H1 (cell line): Measurements from ENCODE around the gene CYTH1. TPM values are rescaled to one million over a fixed set of nuclear protein-coding genes. Genes with fewer than 3 reads are reported as not detected.

Experiments
- CTCF ChIA-PET: fragments of 300-600 bp; sonication (Branson Sonifier 250); formaldehyde crosslinking; loops from one replicate; lab custom pipeline; 2021; ENCODE audit not compliant: partially characterized antibody; lab: Charles Lee
- POLR2A ChIA-PET: fragments of 300-600 bp; sonication (Branson Sonifier 250); formaldehyde crosslinking; loops from one replicate; lab custom pipeline; 2021; ENCODE audit warnings: inconsistent platforms; ENCODE audit not compliant: partially characterized antibody; lab: Charles Lee
- DNase-seq, 2 experiments: peaks; one replicate each; pipeline versions ENCODE4 v3.0.0 to v3.0.0-alpha.2; 2010 to 2022; ENCODE audit warnings: low spot score in 2 of 2, low read depth in 1 of 2, mixed read lengths in 1 of 2
- FAIRE-seq: peaks from 2 replicates; lab custom pipeline; 2011; peaks lifted over from hg19 to GRCh38; lab: Jason Lieb, UNC
- H2AFZ ChIP-seq: 2 replicates; pipeline ENCODE4 v1.8.1; 2012; ENCODE audit warnings: low read length, inconsistent platforms
- H2AK5ac ChIP-seq: 2 replicates; pipeline ENCODE4 v1.6.1; 2013; ENCODE audit warnings: low read depth, low read length
- H2BK120ac ChIP-seq: replicated peaks from 2 replicates; pipeline ENCODE3; 2013; ENCODE audit warnings: low read depth, low read length, inconsistent platforms
- H2BK12ac ChIP-seq: 2 replicates; pipeline ENCODE4 v1.6.1; 2013; ENCODE audit warnings: low read depth, low read length
- H2BK15ac ChIP-seq: 2 replicates; pipeline ENCODE4 v1.6.1; 2013; ENCODE audit warnings: low read length
- H2BK20ac ChIP-seq: 2 replicates; pipeline ENCODE4 v1.6.1; 2013; ENCODE audit warnings: low read length
- H2BK5ac ChIP-seq: 2 replicates; pipeline ENCODE4 v1.6.1; 2013; ENCODE audit warnings: low read depth, low read length
- H3K14ac ChIP-seq: 2 replicates; pipeline ENCODE4 v1.6.1; 2013; ENCODE audit warnings: inconsistent platforms; ENCODE audit not compliant: insufficient read length
- H3K18ac ChIP-seq: 2 replicates; pipeline ENCODE4 v1.6.1; 2013; ENCODE audit warnings: low read length; ENCODE audit errors: extremely low read depth
- H3K23ac ChIP-seq: 2 replicates; pipeline ENCODE4 v1.6.1; 2013; ENCODE audit warnings: inconsistent platforms; ENCODE audit not compliant: insufficient read length
- H3K23me2 ChIP-seq: 2 replicates; pipeline ENCODE4 v1.6.1; 2013; ENCODE audit warnings: low read depth, low read length
- H3K27ac ChIP-seq: 2 replicates; pipeline ENCODE4 v1.6.1; 2011; ENCODE audit warnings: low read depth, low read length, inconsistent platforms
- H3K27me3 ChIP-seq, 4 experiments: replicated peaks in 1 of 4; 1 replicate in 1 of 4; 2 replicates in 3 of 4; pipeline versions ENCODE4 v1.6.1 to v1.8.1; 2011 to 2013; ENCODE audit warnings: low read length in 3 of 4, mild to moderate bottlenecking in 3 of 4, inconsistent platforms in 2 of 4, mixed read lengths in 2 of 4, moderate library complexity in 1 of 4; ENCODE audit not compliant: control insufficient read depth in 3 of 4, insufficient read depth in 3 of 4; ENCODE audit errors: extremely low read depth in 1 of 4
- H3K36me3 ChIP-seq, 4 experiments: 2 replicates each; pipeline versions ENCODE4 v1.6.1 to v1.8.1; 2011 to 2013; ENCODE audit warnings: mild to moderate bottlenecking in 4 of 4, low read length in 3 of 4, moderate library complexity in 2 of 4, control low read depth in 1 of 4, inconsistent platforms in 1 of 4; ENCODE audit not compliant: insufficient read depth in 4 of 4, control insufficient read depth in 2 of 4
- H3K4ac ChIP-seq: replicated peaks from 2 replicates; pipeline ENCODE3; 2013; ENCODE audit warnings: low read length, low read depth, mixed read lengths, inconsistent platforms; ENCODE audit not compliant: insufficient read length
- H3K4me1 ChIP-seq, 4 experiments: replicated peaks in 1 of 4; 1 replicate in 1 of 4; 2 replicates in 3 of 4; pipeline versions ENCODE4 v1.6.1 to v1.8.1; 2011 to 2013; ENCODE audit warnings: low read length in 3 of 4, inconsistent platforms in 2 of 4, mixed read lengths in 1 of 4; ENCODE audit not compliant: insufficient read depth in 4 of 4, control insufficient read depth in 3 of 4
- H3K4me2 ChIP-seq, 2 experiments: 2 replicates each; pipeline versions ENCODE4 v1.6.1 to v1.8.1; 2011 to 2013; ENCODE audit warnings: low read depth in 2 of 2, low read length in 2 of 2, control low read depth in 1 of 2, inconsistent platforms in 1 of 2, mild to moderate bottlenecking in 1 of 2; ENCODE audit not compliant: insufficient read depth in 1 of 2
- H3K4me3 ChIP-seq, 4 experiments: fragments of 200-600, 300-600 bp in 1 of 4; sonication (generic), shearing (Covaris generic), sonication (Bioruptor Twin) in 1 of 4; 2 replicates each; pipeline versions ENCODE4 v1.5.1 to v1.8.1; 2011 to 2016; ENCODE audit warnings: low read length in 4 of 4, low read depth in 3 of 4, control low read depth in 2 of 4, inconsistent platforms in 2 of 4, mild to moderate bottlenecking in 2 of 4, mixed read lengths in 1 of 4, moderate library complexity in 1 of 4; ENCODE audit not compliant: insufficient read depth in 2 of 4; ENCODE audit errors: extremely low read depth in 1 of 4
- H3K56ac ChIP-seq: replicated peaks from 2 replicates; pipeline ENCODE3; 2013; ENCODE audit warnings: low read depth, mild to moderate bottlenecking, mixed read lengths, low read length, inconsistent platforms; ENCODE audit not compliant: insufficient read length
- H3K79me1 ChIP-seq: 2 replicates; pipeline ENCODE4 v1.6.1; 2013; ENCODE audit warnings: low read depth, low read length, control low read depth
- H3K79me2 ChIP-seq, 2 experiments: 2 replicates each; pipeline versions ENCODE4 v1.6.1 to v1.8.1; 2012 to 2013; ENCODE audit warnings: low read length in 2 of 2, mild to moderate bottlenecking in 2 of 2, inconsistent platforms in 1 of 2; ENCODE audit not compliant: insufficient read depth in 2 of 2, control insufficient read depth in 1 of 2
- H3K9ac ChIP-seq, 4 experiments: replicated peaks in 1 of 4; 1 replicate in 1 of 4; 2 replicates in 3 of 4; pipeline versions ENCODE4 v1.6.1 to v1.8.1; 2011 to 2013; ENCODE audit warnings: low read depth in 3 of 4, low read length in 3 of 4, control low read depth in 2 of 4, mild to moderate bottlenecking in 2 of 4, moderate library complexity in 2 of 4, inconsistent platforms in 1 of 4; ENCODE audit errors: extremely low read depth in 1 of 4
- H3K9me3 ChIP-seq, 2 experiments: 2 replicates each; pipeline versions ENCODE4 v1.6.1 to v1.8.1; 2012 to 2013; ENCODE audit warnings: mild to moderate bottlenecking in 2 of 2, moderate library complexity in 2 of 2, control low read depth in 1 of 2, inconsistent platforms in 1 of 2, low read depth in 1 of 2, low read length in 1 of 2, mixed read lengths in 1 of 2; ENCODE audit not compliant: insufficient read depth in 2 of 2
- H4K20me1 ChIP-seq, 2 experiments: replicated peaks in 1 of 2; 2 replicates each; pipeline versions ENCODE3 to v1.8.1; 2011 to 2013; ENCODE audit warnings: inconsistent platforms in 2 of 2, low read length in 2 of 2, mild to moderate bottlenecking in 1 of 2; ENCODE audit not compliant: insufficient read depth in 2 of 2, control insufficient read depth in 1 of 2
- H4K5ac ChIP-seq: 2 replicates; pipeline ENCODE4 v1.6.1; 2013; ENCODE audit warnings: low read length, low read depth, mixed read lengths, inconsistent platforms; ENCODE audit not compliant: insufficient read length
- H4K8ac ChIP-seq: 2 replicates; pipeline ENCODE4 v1.8.0; 2013; ENCODE audit warnings: mild to moderate bottlenecking, moderate library complexity, low read length, inconsistent platforms; ENCODE audit not compliant: insufficient read depth; ENCODE audit errors: extremely low read depth
- H4K91ac ChIP-seq: replicated peaks from 2 replicates; pipeline ENCODE3; 2013; ENCODE audit warnings: low read length, mixed read lengths, inconsistent platforms; ENCODE audit not compliant: insufficient read length
- ASH2L ChIP-seq: fragments of 200-600, 300-600 bp; sonication (generic); IDR thresholded peaks from one replicate; pipeline ENCODE4 v1.7.1; 2017; ENCODE audit warnings: low read length
- BCL11A ChIP-seq, 2 experiments: IDR thresholded peaks; one replicate each; pipeline ENCODE4 v1.6.1; 2011; ENCODE audit warnings: low read depth in 2 of 2, low read length in 2 of 2, mild to moderate bottlenecking in 2 of 2
- BRCA1 ChIP-seq: IDR thresholded peaks from 2 replicates; pipeline ENCODE4 v1.6.1; 2012; ENCODE audit warnings: low read depth, low read length, improper control_type of control experiment
- CTBP2 ChIP-seq: IDR thresholded peaks from 2 replicates; pipeline ENCODE4 v1.7.0; 2011; ENCODE audit warnings: borderline replicate concordance, mild to moderate bottlenecking, moderate library complexity, mixed read lengths, low read length; ENCODE audit not compliant: insufficient read depth, insufficient read length
- FOSL1 ChIP-seq: IDR thresholded peaks from 2 replicates; pipeline ENCODE4 v1.6.1; 2011; ENCODE audit warnings: mild to moderate bottlenecking, low read depth, low read length, moderate library complexity; ENCODE audit not compliant: insufficient read depth
- GABPA ChIP-seq: IDR thresholded peaks from 2 replicates; pipeline ENCODE4 v1.6.1; 2011; ENCODE audit warnings: mild to moderate bottlenecking, low read length, moderate library complexity, borderline replicate concordance; ENCODE audit not compliant: insufficient read depth
- GTF2F1 ChIP-seq: IDR thresholded peaks from 2 replicates; pipeline ENCODE4 v1.6.1; 2012; ENCODE audit warnings: low read depth, low read length, improper control_type of control experiment, borderline replicate concordance
- JUND ChIP-seq: IDR thresholded peaks from 2 replicates; pipeline ENCODE4 v1.6.1; 2011; ENCODE audit warnings: mild to moderate bottlenecking, improper control_type of control experiment, low read length
- POLR2A ChIP-seq, 2 experiments: IDR thresholded peaks; 1 replicate in 1 of 2; 2 replicates in 1 of 2; pipeline ENCODE4 v1.6.1; 2011; ENCODE audit warnings: low read depth in 2 of 2, low read length in 2 of 2, mild to moderate bottlenecking in 2 of 2; ENCODE audit errors: control extremely low read depth in 1 of 2
- RNF2 ChIP-seq: fragments of 200-900, 300-1000 bp; sonication (generic); IDR thresholded peaks from 2 replicates; pipeline ENCODE4 v1.7.1; 2016; ENCODE audit warnings: borderline replicate concordance, low read depth, mild to moderate bottlenecking, antibody characterized with exemption, low read length; ENCODE audit not compliant: poor library complexity, severe bottlenecking; ENCODE audit errors: missing control alignments
- RXRA ChIP-seq: IDR thresholded peaks from 2 replicates; pipeline ENCODE4 v1.6.1; 2011; ENCODE audit warnings: low read depth, mild to moderate bottlenecking, low read length, moderate library complexity; ENCODE audit not compliant: insufficient read depth
- SP4 ChIP-seq: IDR thresholded peaks from 2 replicates; pipeline ENCODE4 v1.6.1; 2012; ENCODE audit warnings: low read length, inconsistent platforms
- TBP ChIP-seq: IDR thresholded peaks from 2 replicates; pipeline ENCODE4 v1.6.1; 2011; ENCODE audit warnings: low read depth, low read length, improper control_type of control experiment
- WGBS, 2 experiments: shearing (Covaris generic) in 1 of 2; methylation state at CpG; one replicate each; pipeline versions ENCODE4 v1.1.6 to v1.1.7; 2013 to 2015; ENCODE audit warnings: low lambda C conversion rate in 2 of 2, mixed read lengths in 2 of 2, inconsistent platforms in 1 of 2, low coverage in 1 of 2, missing lambda C conversion rate in 1 of 2; ENCODE audit not compliant: insufficient replicate concordance in 2 of 2, insufficient coverage in 1 of 2, insufficient read length in 1 of 2; ENCODE audit errors: extremely low coverage in 1 of 2, missing lambda C conversion rate in 1 of 2; 5-methylcytosine and 5-hydroxymethylcytosine counted together
- polyA plus RNA-seq, 7 experiments: library from polyadenylated mRNA; depleted of rRNA in 3 of 7; stranded (reverse) in 5 of 7; unstranded in 2 of 7; fragments of >200 nt in 5 of 7; fragments of 200-250 nt in 2 of 7; gene quantifications; 1 replicate in 5 of 7; 2 replicates in 1 of 7; 4 replicates in 1 of 7; pipeline versions ENCODE4 v1.2.1 to v1.2.3, GENCODE V29; 2011 to 2013; ENCODE audit warnings: missing spikeins in 2 of 7, mixed read lengths in 2 of 7
- total RNA-seq: library from RNA; stranded (reverse); fragmentation: NEBNext Ultra II Directional; extraction: Animal tissue kit (Norgen Biotek cat#: 25700); gene quantifications from 2 replicates; pipeline ENCODE4 v1.2.1, GENCODE V29; 2021

The CYTH1 gene
- total and polyA plus RNA-seq, 2 of the 8 experiments (the other 6 are each of a cell fraction or from before 2014, with no cell fraction given) = 12.8 to 14.8 TPM

DNA sequence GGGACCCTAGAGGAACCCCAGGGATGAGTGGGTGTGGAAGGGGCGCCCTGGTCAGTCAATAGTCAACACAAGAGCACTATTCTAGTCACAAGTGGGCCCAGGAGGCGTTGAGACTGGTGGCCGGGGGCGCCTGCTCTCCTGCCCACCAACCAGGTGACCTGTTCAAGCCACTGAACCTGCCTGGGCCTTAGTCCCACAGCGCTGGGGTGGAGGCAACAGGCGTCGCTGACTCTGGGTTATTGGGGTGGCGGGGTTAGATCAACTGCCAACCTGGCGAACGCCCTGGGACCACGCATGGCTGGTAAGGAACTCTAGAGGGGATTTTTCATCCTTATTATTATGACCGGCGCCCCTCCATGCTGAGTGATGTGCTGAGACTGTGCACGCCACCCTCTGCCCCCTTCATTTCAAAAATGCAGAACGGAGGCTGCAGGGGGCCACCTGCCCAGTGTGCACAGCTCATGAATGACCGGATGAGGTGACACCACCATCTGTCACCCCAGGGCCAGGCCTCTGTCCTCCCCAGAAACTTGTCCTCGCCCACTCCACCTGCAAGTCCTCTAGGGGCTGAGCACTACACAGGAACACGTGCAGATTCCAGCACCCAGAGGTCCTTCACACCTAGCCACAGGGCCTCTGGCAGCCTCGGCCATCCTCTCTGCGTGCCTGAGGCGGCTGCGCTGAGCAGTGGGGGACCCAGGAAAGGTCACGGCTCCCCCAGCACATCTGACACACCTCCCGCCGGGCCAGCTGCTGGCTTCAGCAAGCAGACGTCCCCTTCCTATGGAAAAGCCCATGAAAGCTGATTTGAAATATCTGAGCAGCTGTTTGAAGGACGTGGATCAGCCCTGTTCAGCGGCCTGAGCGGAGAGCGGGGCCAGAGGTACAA, 153.3 kb downstream of the CYTH1 start:
- Histone ChIP-seq H3K4ac (no peak overlapping the region), H3K79me2 (no peaks in the 10 kb centered on the region), H3K79me1 (no peaks in the 10 kb centered on the region), H4K5ac (no peak overlapping the region), H3K4me3 (no peak overlapping the region), H3K4me1 (no peaks in the 10 kb centered on the region; a peak in 1 of 7 replicates), H3K36me3 (no peaks in the 10 kb centered on the region), H3K4me2 (no peak overlapping the region), H3K9ac (no peak overlapping the region), H4K8ac (no peak overlapping the region; the same call in 1 of the 2 replicates), H2BK20ac (no peak overlapping the region), H2BK12ac (no peak overlapping the region), H3K23ac (no peak overlapping the region), H3K27ac (no peak overlapping the region), H2AFZ (no peak overlapping the region), H3K14ac (no peak overlapping the region), H4K20me1 (no peaks in the 10 kb centered on the region), H2BK120ac (no peak overlapping the region), H3K23me2 (no peaks in the 10 kb centered on the region), H3K27me3 (no peaks in the 10 kb centered on the region), H3K56ac (no peak overlapping the region), H4K91ac (no peak overlapping the region), H3K9me3 (no peaks in the 10 kb centered on the region; a peak in 1 of 4 replicates), H2AK5ac (no peak overlapping the region), H2BK15ac (no peak overlapping the region), H3K18ac (no peak overlapping the region), H2BK5ac (no peak overlapping the region)
- FAIRE-seq (no peak), DNase-seq (no peak)
- 89% methylated on average over 30 of the region's 30 CpGs; no CpG with 5 or more reads in 1 of the 2 experiments for WGBS, 2 experiments
- CTCF ChIA-PET = no interaction called here
- POLR2A ChIA-PET = no interaction called here
- TF ChIP-seq BCL11A (IDR thresholded peaks at IDR 0.05; ENCODE audit: low read depth in 2 of 2, low read length in 2 of 2) (no peak), CTBP2 (no peak), SP4 (no peak), FOSL1 (no peak), JUND (no peak), POLR2A (IDR thresholded peaks at IDR 0.05; ENCODE audit: control extremely low read depth in 1 of 2, low read depth in 2 of 2, low read length in 2 of 2) (no peak), BRCA1 (no peak), ASH2L (no peak), GTF2F1 (no peak), RXRA (no peak), TBP (no peak), RNF2 (no peak), GABPA (no peak)
